ENCODE results near the gene MYO5A.

The MYO5A gene

DNA sequence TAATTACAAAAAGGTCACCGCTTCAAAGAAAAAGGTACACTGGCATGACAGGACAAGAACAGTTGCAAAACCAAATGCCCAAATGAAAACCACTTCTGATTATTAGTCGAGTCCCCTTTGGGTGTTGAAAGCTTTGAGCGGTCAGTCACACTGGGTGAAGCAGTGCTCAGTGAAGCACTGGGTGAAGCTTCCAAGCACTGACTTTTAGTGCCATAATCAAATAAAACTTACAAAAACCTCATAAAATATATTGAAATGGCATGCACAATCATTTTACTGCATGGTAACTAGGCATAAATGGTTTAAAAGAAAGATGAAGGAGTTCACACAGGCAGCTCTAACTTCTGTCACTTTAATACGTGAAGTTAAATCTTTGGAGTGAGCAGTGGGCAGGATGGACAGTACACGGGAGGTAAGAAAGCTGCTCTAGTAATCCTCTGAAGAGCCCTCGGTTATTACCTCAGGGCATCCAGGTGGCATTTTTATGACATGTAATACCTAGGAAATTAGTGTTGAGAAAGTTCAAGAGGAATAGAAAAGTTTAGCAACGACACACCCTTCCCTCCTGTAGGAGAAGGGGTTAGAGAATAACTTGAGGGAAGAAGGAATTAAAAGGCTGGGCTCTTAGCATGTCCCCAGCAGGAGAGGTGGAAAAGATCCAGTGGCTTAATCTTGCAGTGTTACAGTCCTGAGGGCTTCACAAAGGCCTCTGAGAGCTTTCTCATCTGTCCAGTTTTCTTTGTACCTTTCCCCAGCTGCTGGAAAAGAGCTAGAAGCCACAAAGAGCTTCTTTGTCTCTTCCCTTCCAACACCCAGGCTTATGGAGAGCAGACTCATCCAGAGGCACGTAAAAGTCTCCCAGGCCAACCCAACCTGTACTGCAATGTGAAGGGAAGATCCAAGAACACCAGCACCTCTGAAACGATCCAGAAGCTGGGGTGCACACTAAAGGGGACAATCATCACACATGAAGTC is 168.2 kb downstream of the MYO5A start:
- no peak for DNase-seq

GRCh38 chr15:52359722-52360121 is 169.0 kb downstream of the MYO5A start:
- no peak for DNase-seq

- no peak for DNase-seq
These were observed 170.7 kb downstream of the MYO5A start for GRCh38 chr15:52357949-52358348.

GRCh38 chr15:52352086-52352485 is 176.6 kb downstream of the MYO5A start:
- no peak for DNase-seq

DNA sequence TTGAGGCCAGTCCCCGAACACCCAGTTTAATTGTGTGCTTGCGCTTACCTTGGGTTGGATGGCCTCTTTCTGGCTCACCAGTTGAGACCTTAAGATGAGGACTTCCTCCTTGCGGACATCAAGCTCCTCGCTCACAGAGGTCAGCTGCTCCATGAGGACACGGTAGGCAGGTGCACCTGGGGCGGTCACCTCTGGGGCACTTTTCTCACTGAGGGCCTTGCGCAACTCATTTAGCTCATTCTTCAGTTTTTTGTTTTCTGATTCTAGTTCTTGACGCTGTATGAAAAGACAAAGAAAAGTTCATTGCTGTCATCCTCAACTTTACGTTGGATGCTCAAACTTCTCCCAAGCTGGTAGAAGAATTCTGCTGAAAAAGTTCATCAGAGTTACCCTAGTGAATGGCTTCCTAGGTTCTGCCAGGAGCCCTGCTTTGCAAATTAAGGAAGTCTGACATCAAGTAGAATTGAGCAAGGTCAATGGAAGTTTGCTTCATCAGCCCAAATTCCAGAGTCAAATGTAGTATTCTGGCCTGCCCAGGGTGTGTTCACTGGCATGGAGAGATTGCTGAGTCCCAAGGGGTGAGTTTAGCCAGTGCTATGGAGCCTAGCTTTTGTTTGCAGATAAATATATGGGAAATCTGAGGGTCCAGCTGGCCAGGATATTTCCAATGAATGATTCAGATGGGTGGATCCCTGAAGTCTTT is 177.3 kb downstream of the MYO5A start:
- DNase-seq: no peak

GRCh38 chr15:52350423-52350822 is 178.3 kb downstream of the MYO5A start:
- no peak for DNase-seq

- DNase-seq: no peak
These were observed 179.5 kb downstream of the MYO5A start for GRCh38 chr15:52349052-52349700.

DNA sequence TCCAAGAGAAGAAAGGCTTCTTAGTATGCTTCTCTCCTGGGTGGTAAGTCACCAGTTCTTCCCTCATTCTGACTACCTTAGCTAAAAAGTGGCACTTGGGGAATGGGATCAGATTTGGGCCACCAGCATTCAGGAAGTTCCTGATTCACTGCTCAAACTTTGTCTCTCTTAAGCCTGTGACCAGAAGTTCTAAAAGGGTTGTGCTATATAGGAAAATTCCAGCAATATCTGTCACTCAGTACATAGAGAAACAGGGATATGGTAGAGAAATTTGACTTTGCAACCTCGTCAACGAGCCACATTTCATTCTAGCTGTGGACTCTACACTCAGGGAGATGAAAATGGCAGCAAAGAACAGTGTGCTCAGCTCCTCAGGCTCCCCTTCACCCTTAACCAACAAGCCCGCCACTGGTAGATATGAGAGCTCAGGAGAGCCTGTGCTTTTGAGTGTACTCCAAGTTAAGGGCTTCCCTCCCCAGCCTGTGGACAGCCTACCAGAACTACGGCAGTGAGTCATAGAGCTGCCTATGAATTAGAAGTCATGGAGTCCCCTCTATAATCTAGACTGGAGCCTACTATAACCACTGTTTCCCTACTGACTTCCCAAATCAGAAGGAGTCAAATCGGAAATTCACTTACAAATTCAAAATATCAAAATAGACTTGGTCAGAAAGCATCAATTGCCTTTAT is 180.5 kb downstream of the MYO5A start:
- no peak for DNase-seq

GRCh38 chr15:52344592-52344991 is 184.1 kb downstream of the MYO5A start:
- no peak for DNase-seq

DNA sequence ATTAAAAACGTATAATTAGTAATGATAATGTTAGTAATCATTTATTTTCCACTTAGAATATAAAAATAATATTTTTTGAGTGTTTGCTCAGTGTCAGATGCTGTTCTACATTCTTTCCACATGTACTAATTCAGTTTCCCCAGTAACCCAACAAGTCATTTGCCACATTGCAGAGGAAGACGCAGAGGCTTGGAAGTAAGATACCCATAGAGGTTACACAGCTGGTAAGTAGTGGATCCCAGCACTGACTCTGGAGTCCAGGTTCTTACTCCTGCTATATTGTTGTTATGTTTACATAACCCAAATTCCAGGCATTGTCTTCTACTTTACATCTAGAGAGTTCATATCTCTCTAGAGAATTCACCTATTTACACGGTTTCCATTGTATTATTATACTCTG is 184.8 kb downstream of the MYO5A start:
- DNase-seq: no peak

DNA sequence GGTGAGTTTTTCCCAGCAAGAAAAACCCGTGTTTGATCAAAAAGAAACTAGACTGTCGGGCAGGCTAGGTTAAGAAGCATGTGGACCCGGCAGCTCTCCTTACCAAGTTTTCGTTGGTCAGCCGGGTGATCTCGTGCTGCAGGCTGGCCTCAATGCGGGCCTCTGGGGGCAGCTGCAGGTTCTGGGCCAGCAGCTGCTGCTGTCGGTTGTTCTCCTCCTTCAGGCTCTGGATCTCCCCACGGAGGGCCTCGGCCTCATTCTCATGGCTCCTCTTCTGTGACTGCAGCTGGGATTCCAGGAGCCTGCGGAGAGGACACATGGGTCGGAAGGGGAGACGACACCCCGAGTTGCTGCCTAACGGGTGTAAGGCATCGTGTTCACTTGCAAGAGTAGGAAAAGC is 188.6 kb downstream of the MYO5A start:
- DNase-seq: no peak

- DNase-seq: no peak
These were observed 189.8 kb downstream of the MYO5A start for GRCh38 chr15:52338891-52339290.

DNA sequence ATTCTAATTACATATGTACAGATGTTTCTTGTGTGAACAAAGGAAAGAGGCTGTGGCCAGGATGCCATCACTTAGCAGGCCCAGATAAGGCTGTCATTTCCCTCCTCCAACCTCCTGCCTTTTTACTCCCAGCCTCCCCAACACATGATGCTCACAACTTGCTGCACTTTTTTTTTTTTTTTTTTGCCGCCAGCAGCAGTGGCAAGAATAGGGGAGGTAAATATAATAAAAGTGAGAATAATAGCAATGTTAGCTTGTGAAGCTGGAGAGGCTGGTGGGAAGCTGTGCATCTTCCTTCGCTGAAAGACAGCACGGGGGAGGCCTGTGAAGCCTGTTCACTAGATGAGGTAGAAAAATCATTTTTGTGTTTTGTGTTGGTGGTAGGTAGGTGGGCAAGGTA is 190.6 kb downstream of the MYO5A start:
- DNase-seq: no peak

DNA sequence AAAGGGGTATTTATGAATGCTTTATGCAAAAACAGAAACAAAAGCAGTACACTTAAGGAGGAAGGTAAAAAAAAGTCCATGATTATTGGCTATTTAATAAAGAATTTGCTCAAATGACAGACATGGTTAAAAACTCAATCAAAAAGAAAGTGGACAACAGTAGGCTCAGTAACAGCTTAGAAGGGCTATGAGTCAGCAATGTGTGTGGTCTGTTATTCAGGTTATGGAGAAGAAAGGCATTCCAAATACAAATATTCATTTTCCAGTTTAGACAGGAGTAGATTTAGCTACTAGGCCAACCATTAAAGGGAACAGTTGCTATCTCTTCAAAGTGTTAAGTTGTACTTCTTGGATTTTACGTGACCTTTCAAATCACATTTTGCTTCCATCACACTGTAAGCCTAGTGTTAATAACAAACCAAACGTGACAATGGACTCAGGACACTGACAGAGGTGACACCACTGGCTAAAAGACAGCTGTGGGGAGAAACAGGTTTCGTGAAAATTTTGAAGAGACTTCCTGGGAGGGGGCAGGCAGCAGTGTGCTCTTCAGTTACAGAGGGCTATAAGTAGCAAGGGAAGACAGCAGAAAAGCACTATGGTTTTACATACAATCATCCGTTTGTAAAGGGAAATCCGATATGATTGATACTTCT is 191.4 kb downstream of the MYO5A start:
- no peak for DNase-seq

DNA sequence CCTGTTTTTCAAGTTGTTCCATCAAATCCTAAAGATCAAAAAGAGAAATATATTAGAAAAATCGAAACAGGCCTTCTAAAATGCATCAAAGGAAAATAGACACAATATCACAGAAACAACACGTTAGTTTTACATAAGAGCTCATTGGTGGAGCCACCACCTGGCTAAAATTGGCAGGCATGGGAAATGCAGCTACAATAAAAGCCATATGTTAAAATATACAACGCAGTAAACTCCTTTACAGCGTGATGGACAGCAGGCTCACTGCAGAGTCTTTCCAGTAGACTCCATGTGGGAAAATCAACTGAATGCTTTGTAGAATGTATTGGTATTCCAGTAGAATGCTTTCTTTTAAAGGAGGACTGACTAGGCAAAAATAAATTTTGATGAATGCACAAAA is 192.2 kb downstream of the MYO5A start:
- no peak for DNase-seq

DNA sequence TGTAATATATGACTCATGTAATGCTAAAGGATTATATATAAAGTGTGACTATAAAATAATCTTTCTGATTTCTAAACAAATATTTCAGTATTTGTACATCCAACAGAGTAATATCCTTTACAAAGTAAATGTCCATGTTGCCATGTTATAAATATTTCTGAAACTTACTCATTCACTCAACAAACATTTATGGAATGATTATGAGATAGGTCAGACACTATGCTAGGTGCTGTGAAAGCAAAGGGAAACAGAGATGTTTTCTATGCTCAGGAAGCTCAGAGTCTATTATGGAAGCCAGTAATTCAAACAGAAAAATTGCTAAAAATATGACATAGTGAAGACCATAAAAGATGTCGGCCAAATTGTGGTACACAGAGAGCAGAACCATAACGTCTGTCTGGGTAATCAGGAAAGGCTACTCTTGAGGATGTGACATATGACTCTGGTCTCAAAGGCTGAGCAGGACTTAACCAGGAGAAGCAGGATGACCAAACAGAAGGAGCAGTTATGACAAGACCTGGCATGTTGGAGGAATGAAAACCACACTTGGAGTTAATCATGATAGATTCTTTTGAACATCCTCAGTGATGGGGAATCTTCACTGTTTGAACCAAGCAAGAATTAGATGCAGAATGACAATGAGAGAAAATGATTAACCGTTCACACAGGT is 194.1 kb downstream of the MYO5A start:
- no peak for DNase-seq

DNA sequence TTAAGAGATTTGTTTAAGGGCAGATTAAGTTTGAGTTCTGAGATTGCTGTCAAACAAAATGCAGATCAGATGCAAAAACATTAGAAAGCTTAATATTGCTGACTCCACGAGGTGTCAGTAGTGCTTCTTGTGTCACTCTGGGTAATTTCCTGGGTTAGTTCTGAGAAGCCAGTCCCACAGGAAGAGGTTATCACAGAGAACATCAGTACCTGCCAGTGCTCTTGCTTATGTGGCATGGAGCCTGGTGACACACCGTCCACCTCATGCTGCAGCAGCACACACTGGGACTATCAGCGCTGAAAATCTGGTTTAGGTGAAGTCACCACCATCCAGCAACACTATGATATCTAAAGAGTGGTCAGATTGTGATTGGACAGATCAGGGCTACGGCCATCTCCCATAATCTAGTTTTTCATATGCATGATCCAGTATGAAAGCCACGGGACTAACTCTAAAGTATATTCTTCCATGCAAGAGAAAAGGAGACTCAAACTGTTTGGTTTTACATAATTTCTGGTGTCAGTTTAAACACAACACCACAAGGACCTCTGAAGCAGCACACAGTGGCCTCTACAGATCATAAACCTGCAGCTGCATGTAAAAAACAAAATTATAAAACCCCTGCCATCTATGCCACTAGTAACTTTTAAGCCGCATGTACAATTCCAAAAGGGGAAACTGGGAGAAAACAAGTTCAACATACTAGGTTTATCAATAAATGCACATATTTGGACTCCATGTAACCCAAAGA is 197.0 kb downstream of the MYO5A start:
- DNase-seq: peak; percentile 83

- DNase-seq: no peak
These were observed 198.7 kb downstream of the MYO5A start for GRCh38 chr15:52329987-52330386.

- DNase-seq: no peak
These were observed 199.5 kb downstream of the MYO5A start for GRCh38 chr15:52329150-52329549.

- DNase-seq: no peak
These were observed 200.0 kb downstream of the MYO5A start for GRCh38 chr15:52328680-52329079.

- no peak for DNase-seq
These were observed 201.9 kb downstream of the MYO5A start for GRCh38 chr15:52326756-52327155.

Data from CD4-positive, alpha-beta T cell treated with Interleukin-10 for 1 hour (primary cell).